GM19351 (cell line): ENCODE results near the gene TMEM38B.
"Not testable (repeated sequence)": the region's sequence is repeated elsewhere in the genome, so short reads cannot be mapped to it uniquely, and the experiment has no call there.

Experiments
- ATAC-seq: cut with Tn5 transposase; IDR thresholded peaks from one replicate; pipeline ENCODE4 v1.9.1; 2021; ENCODE audit warnings: mild to moderate bottlenecking, moderate library complexity; ENCODE audit not compliant: unreplicated experiment

The TMEM38B gene

GRCh38 chr9:105681313-105681712, 13.0 kb upstream of the TMEM38B start:
- no peak for ATAC-seq

DNA sequence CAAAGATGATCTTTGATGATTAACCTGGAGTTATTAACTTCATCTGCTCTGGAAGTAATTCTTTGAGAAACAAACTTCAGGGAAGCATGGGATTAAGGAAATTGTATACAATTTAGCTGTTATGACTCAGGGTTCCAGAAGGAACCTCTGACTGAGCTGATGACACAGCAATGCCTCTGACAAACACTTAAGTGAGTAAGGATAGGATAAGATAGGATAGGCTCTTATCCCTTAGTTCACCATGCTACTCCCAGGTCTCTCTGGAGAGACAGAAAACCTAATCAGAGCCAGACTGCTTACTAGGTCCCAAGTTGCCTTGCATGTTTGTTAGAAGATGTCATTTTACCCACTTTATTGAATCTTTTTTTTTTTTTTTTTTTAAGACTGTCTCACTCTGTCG, 12.6 kb upstream of the TMEM38B start:
- no peak for ATAC-seq

- no peak for ATAC-seq
Observed at GRCh38 chr9:105683688-105684275, 10.6 kb upstream of the TMEM38B start.

DNA sequence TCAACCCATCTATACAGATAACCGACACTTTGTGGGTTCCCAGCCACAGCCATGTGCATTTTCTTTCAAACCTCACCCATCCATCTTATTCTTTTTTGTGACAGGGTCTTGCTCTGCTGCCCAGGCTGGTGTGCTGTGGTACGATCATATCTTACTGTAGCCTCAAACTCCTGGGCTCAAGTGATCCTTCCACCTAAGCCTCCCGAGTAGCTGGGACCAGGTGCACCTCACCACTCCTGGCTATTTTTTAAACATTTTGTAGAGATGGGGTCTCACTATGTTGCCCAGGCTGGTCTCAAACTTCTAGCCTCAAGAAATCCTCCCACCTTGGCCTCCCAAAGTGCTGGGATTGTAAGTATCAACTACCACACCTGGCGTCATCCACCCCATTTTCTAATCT, 7.4 kb upstream of the TMEM38B start:
- no peak for ATAC-seq

GRCh38 chr9:105690742-105691141, 3.6 kb upstream of the TMEM38B start:
- ATAC-seq: no peak

GRCh38 chr9:105693435-105694189, 729 bp upstream of the TMEM38B start:
- peak; percentile 28 for ATAC-seq

- peak; percentile 64 for ATAC-seq
Observed at GRCh38 chr9:105694848-105695581, 674 bp downstream of the TMEM38B start.

DNA sequence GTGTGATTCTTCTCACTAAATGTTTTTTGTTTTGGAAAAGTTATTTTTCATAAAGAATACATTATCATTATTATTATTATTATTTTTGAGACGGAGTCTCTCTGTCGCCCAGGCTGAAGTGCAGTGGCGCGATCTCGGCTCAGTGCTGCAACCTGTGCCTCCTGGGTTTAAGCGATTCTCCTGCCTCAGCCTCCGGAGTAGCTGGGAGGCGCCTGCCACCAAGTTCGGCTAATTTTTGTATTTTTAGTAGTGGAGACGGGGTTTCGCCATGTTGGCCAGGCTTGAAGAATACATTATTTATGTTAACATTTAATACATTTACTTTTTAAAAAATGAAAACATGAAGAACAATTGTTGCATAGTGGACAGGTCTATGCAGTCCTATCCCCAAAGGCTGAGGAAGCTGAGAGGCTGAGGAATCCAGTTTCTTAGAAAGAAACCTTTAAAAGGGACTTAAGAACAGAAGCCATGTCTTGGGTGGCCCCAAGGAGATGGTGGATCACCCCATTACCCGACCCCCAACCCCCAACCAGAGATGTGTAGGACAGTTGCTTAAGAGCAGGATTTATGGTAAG, 2.0 kb downstream of the TMEM38B start:
- ATAC-seq: no peak

DNA sequence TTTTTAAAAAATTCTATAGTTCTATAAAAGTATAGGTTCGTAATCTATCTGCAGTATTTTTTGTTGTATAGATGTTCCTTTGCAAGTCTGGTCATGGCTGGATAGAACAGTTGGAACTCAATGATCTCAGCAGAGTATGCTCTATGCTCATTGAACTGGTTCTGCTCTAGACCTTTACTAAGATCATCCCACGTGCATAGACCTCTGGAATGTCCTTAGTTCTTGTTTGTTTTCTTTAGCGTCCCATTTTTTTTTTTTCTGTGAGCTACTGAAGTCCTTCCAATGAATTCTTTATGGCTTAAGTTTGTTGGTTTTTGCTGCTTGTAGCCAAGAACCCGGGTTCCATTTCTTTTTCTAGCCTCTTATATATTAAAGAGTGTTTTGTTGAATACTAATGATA, 3.5 kb downstream of the TMEM38B start:
- no peak for ATAC-seq

DNA sequence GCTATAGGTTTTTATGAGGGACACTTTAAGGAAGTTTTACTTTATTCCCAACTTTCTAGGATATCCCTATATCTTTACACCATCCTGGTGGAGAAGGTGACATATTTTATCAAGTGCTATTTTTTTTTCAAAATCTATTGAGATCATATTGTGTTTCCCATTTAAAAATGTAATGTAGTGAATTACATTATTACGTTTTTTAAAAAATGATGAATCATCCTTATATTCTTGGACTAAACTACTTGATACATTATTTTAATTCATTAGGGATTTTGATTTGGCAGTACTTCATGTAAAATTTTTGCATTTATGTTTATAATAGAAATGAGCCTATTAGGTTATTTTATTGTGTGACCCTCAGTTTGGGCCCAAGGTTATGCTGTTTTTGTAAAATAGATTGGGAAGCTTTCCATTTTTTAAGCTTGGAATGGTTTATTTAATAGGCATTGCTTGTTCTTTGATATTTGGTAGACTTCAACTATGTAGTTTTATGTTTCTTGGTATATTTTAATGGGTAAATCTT, 4.1 kb downstream of the TMEM38B start:
- no peak for ATAC-seq

DNA sequence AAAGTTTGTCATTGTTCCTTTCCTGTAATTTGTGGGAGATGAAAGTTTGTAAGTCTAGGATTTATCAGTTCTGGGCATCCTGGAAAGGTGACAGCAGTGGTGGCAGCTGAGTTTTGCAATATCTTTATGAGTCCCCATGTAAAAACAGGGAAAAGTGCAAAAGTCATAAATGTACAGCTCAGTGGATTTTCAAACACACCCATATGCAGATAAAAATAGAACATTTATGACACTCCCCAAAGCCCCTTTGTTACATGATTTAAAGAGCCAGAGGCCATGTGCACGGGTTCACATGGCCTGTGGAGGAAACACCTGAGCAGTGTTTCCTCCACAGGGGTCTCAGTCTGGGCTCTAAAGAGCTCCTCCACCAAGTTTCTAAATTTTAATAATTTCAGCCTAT, 6.3 kb downstream of the TMEM38B start:
- no peak for ATAC-seq

DNA sequence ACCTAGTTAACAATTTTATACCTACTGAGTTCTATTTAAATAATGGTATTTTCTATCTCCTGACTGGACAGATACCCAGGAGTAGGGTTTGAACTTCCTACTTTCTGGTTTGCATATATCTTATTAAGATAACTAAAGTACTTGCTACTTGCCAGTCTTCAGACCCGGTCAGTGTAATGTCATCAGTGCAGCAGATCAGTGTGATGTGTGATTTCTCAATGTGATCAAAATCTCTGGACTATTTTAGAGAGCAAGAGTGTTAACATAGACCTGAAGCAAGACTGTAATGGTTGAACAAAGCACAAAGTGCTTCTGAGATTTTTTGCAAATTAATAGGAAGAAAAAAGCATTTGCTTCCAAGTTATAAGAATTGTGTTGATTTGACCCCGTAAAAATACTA, 6.8 kb downstream of the TMEM38B start:
- ATAC-seq: no peak

GRCh38 chr9:105702207-105702606, 7.9 kb downstream of the TMEM38B start:
- no peak for ATAC-seq

GRCh38 chr9:105703638-105704037, 9.3 kb downstream of the TMEM38B start:
- not testable (repeated sequence) for ATAC-seq

- ATAC-seq: no peak
Observed at GRCh38 chr9:105706156-105706555, 11.8 kb downstream of the TMEM38B start.

- peak; percentile 63 for ATAC-seq
Observed at GRCh38 chr9:105708405-105708804, 14.1 kb downstream of the TMEM38B start.

GRCh38 chr9:105710638-105711037, 16.3 kb downstream of the TMEM38B start:
- no peak for ATAC-seq

DNA sequence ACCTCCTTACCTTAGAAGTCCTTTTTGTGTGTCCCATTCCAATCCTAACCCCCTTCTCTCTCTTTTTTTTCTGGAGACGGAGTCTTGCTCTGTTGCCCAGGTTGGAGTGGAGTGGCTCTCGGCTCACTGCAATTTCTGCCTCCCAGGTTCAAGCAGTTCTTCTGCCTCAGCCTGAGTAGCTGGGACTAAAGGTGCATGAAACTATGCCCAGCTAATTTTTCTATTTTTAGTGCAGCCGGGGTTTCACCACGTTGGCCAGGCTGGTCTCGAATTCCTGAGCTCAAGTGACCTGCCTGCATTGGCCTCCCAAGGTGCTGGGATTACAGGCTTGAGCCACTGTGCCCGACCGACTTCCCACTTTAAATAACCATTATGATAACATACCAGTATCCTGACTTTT, 17.5 kb downstream of the TMEM38B start:
- ATAC-seq: no peak

DNA sequence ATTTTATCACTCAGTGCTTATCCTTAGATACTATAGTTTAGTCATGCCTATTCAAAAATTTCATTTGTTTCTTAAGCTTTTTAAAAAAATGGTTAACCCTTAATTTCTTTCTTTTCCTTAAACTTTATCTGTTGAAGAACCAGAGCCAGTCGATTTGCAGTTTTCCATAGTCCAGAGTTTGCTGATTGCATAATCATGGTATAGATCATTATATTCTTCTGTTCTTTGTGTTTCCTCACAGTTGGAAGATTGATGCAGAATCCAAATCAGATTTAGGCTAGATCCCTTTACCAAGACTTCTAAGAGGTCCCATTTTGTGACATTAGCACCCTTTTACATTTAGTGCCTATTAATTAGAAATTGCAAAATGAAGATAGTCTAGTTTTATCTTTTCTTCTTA, 18.0 kb downstream of the TMEM38B start:
- ATAC-seq: no peak

- ATAC-seq: no peak
Observed at GRCh38 chr9:105712773-105713172, 18.4 kb downstream of the TMEM38B start.

DNA sequence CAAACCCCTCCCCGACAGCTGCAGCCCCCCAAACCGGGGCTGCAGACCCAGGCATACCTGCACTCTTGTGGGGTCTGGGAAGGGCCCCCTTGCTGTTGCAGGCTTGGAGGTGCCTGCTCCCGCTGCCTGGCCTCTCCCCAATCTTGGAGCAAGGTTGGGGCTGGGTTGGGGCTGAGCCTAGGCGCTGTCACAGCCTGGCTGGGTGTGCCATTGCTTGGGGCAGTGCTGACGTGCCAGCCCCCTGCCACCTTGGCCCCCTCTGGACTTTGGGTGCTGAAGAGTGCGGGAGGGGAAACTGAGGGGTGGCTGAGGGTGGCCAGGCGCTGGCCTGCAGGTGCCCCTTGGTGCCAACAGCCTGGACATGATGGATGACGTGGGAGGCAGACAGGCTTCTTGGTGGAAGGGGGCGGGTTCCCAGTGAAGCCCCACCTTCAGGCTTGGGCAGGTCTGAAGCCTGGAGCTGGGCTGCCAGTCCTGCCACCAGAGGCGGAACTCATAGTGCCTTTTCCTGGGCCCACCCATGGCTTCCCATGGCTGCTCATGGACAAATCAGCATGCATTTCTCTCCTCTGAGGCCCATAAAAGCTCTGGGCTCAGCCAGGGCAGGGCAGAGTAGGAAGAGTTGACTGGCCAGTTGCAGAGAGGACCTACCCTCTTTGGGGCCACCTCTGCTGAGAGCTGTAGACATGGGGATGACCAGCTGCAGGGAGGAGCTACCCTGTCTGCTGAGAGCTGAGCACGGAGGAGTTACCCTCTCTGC, 19.1 kb downstream of the TMEM38B start:
- ATAC-seq: no peak
